Measurements from ENCODE around the gene HHAT.

DNA sequence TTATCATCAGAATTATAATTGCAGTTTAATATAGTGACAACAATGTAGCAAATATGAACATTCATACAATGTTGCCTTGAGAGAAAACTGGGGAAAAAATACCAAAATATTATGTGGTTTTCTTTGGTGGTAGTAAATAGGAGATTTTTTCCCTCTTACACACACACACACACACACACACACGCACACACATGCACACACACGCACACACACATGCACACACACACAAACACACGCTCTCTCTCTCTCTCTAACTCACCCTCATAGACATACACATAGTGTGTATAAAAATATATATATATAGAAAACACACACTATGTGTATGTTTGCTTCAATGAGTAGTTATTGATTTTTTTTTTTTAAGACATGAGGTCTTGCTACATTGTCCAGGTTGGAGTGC lies 211.6 kb downstream of the HHAT start:
- TF ChIP-seq, protein P1, sequence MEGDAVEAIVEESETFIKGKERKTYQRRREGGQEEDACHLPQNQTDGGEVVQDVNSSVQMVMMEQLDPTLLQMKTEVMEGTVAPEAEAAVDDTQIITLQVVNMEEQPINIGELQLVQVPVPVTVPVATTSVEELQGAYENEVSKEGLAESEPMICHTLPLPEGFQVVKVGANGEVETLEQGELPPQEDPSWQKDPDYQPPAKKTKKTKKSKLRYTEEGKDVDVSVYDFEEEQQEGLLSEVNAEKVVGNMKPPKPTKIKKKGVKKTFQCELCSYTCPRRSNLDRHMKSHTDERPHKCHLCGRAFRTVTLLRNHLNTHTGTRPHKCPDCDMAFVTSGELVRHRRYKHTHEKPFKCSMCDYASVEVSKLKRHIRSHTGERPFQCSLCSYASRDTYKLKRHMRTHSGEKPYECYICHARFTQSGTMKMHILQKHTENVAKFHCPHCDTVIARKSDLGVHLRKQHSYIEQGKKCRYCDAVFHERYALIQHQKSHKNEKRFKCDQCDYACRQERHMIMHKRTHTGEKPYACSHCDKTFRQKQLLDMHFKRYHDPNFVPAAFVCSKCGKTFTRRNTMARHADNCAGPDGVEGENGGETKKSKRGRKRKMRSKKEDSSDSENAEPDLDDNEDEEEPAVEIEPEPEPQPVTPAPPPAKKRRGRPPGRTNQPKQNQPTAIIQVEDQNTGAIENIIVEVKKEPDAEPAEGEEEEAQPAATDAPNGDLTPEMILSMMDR (IDR thresholded peaks at IDR 0.05): no peak
- TF ChIP-seq ZFX (IDR thresholded peaks at IDR 0.05; ENCODE audit: borderline replicate concordance): no peak

Measured in 22Rv1 (cell line).